Peyer's patch (tissue), 4 donors: ENCODE measurements around the gene LMO7.

Experiments
- CTCF ChIP-seq, 6 experiments: fragments of 450-650 bp in 4 of 6; fragments of 200-600 bp in 2 of 6; sonication (generic) in 1 of 6; IDR thresholded peaks; one replicate each; pipeline ENCODE4 v1.5.1; 2017 to 2019; ENCODE audit warnings: antibody characterized with exemption in 6 of 6, mild to moderate bottlenecking in 3 of 6, moderate library complexity in 1 of 6
- POLR2A ChIP-seq, 2 donors: fragments of 450-650 bp; IDR thresholded peaks; one replicate each; pipeline ENCODE4 v1.5.1; 2017; ENCODE audit warnings: antibody characterized with exemption in 2 of 2, mild to moderate bottlenecking in 2 of 2, moderate library complexity in 2 of 2

DNA sequence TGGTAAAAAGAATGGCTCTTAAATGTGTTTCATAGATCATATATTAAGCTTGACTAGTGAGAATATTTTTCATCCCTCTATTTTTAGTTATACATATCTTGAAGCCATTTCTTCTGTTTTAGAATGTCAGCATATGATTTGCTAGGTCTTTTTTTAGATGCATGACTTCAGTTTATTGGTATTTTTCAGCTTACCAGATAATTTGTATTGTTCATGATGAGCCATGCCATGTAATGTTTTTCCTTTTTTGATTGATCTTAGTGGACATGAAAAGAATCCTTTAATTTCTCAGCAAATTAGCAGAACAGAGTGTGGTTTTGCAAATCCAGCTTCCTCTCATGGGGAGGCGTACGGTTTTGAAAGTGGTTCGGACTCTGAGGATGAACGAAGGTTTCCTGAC is 168.5 kb downstream of the LMO7 start:
- TF ChIP-seq CTCF (IDR thresholded peaks at IDR 0.05) = no peak
- no peak for TF ChIP-seq POLR2A (IDR thresholded peaks at IDR 0.05)
